ENCODE results near the gene ACAD10. TPM values are rescaled to one million over a fixed set of nuclear protein-coding genes. Genes with fewer than 3 reads are reported as not detected.

The ACAD10 gene
- total RNA-seq, 2 experiments from 2014 or later = 24.5 to 28.8 TPM

- H3K27me3 Mint-ChIP-seq = no peaks in the 10 kb centered on the region
- no peaks in the 10 kb centered on the region for H3K36me3 Mint-ChIP-seq (ENCODE audit: low read depth)
- no peak for DNase-seq
- H3K9me3 Mint-ChIP-seq = peaks cover 3% of the 10 kb centered on the region
- no peak overlapping the region for H3K4me3 Mint-ChIP-seq
- TF ChIP-seq CTCF (IDR thresholded peaks at IDR 0.05) = no peak
- ChIA-PET CTCF (interaction anchor here (1.5 kb wide), 1 partner anchor 33 kb away, joined by 4 read pairs; no protein-coding TSS in a partner anchor), POLR2A (no interaction called here)
- no peak for ATAC-seq
- intact Hi-C loops (cut with micrococcal nuclease) = no loop called here
- no peak overlapping the region for H3K27ac Mint-ChIP-seq
- peaks cover 2% of the 10 kb centered on the region for H3K4me1 Mint-ChIP-seq (ENCODE audit: low read depth)
Observed at GRCh38 chr12:111780166-111780565, 94.3 kb downstream of the ACAD10 start.

- Mint-ChIP-seq H3K9me3 (peaks cover 3% of the 10 kb centered on the region), H3K27ac (no peak overlapping the region), H3K4me3 (no peak overlapping the region), H3K4me1 (ENCODE audit: low read depth) (peaks cover 1% of the 10 kb centered on the region), H3K27me3 (no peaks in the 10 kb centered on the region), H3K36me3 (ENCODE audit: low read depth) (no peaks in the 10 kb centered on the region)
- ChIA-PET POLR2A (interaction anchor here (0.6 kb wide), 1 partner anchor 671 kb away, joined by 4 read pairs; no protein-coding TSS in a partner anchor), CTCF (interaction anchor here (1.5 kb wide), 1 partner anchor 32 kb away, joined by 4 read pairs; no protein-coding TSS in a partner anchor)
- DNase-seq (no peak), ATAC-seq (no peak)
- no peak for TF ChIP-seq CTCF (IDR thresholded peaks at IDR 0.05)
- intact Hi-C loops (cut with micrococcal nuclease) = no loop called here
Observed at GRCh38 chr12:111780615-111781014, 94.8 kb downstream of the ACAD10 start.

- no peaks in the 10 kb centered on the region for H3K27me3 Mint-ChIP-seq
- no peaks in the 10 kb centered on the region for H3K4me1 Mint-ChIP-seq (ENCODE audit: low read depth)
- H3K27ac Mint-ChIP-seq = no peak overlapping the region
- H3K9me3 Mint-ChIP-seq = peaks cover 3% of the 10 kb centered on the region
- no peak overlapping the region for H3K4me3 Mint-ChIP-seq
- ATAC-seq = no peak
- no peak for TF ChIP-seq CTCF (IDR thresholded peaks at IDR 0.05)
- POLR2A ChIA-PET = interaction anchor here (0.6 kb wide), 1 partner anchor 672 kb away, joined by 4 read pairs; no protein-coding TSS in a partner anchor
- H3K36me3 Mint-ChIP-seq (ENCODE audit: low read depth) = no peaks in the 10 kb centered on the region
- no peak for DNase-seq
- intact Hi-C loops (cut with micrococcal nuclease) = no loop called here
- CTCF ChIA-PET = interaction anchor here (1.5 kb wide), 1 partner anchor 32 kb away, joined by 4 read pairs; no protein-coding TSS in a partner anchor
Observed at GRCh38 chr12:111781085-111781658, 95.3 kb downstream of the ACAD10 start.

- ChIA-PET CTCF (no interaction called here), POLR2A (no interaction called here)
- H3K27ac Mint-ChIP-seq = no peak overlapping the region
- TF ChIP-seq CTCF (IDR thresholded peaks at IDR 0.05) = no peak
- intact Hi-C loops (cut with micrococcal nuclease) = no loop called here
- ATAC-seq = no peak
- H3K4me1 Mint-ChIP-seq (ENCODE audit: low read depth) = no peaks in the 10 kb centered on the region
- no peaks in the 10 kb centered on the region for H3K36me3 Mint-ChIP-seq (ENCODE audit: low read depth)
- DNase-seq = no peak
- no peaks in the 10 kb centered on the region for H3K27me3 Mint-ChIP-seq
- no peak overlapping the region for H3K4me3 Mint-ChIP-seq
- peaks cover 3% of the 10 kb centered on the region for H3K9me3 Mint-ChIP-seq
Observed at GRCh38 chr12:111783046-111783445, 97.2 kb downstream of the ACAD10 start.

GRCh38 chr12:111784953-111785352, 99.1 kb downstream of the ACAD10 start:
- TF ChIP-seq CTCF (IDR thresholded peaks at IDR 0.05) = no peak
- Mint-ChIP-seq H3K4me3 (no peak overlapping the region), H3K9me3 (peaks cover 3% of the 10 kb centered on the region), H3K4me1 (ENCODE audit: low read depth) (no peaks in the 10 kb centered on the region), H3K27ac (no peak overlapping the region), H3K36me3 (ENCODE audit: low read depth) (no peaks in the 10 kb centered on the region), H3K27me3 (no peaks in the 10 kb centered on the region)
- CTCF ChIA-PET = no interaction called here
- intact Hi-C loops (cut with micrococcal nuclease) = no loop called here
- POLR2A ChIA-PET = no interaction called here
- ATAC-seq (no peak), DNase-seq (no peak)

Data from activated CD8-positive, alpha-beta T cell treated with anti-CD3 and anti-CD28 coated beads for 36 hours (primary cell).